IMR-90 (cell line): ENCODE measurements around the gene TOR4A. TPM values are rescaled to one million over a fixed set of nuclear protein-coding genes. Genes with fewer than 3 reads are reported as not detected.

Experiments
- ATAC-seq: fragments of 200-7000 bp; cut with Tn5 transposase; 2 replicates; pipeline ENCODE4 v1.9.1; 2020; ENCODE audit warnings: low read depth, mild to moderate bottlenecking, moderate library complexity
- BruUV-seq: library from RNA; stranded (reverse); fragments of 400-500 nt; replicated peaks from 2 replicates; lab custom pipeline; 2021; lab: Mats Ljungman, UMichigan
- CTCF ChIA-PET: fragments of 300-600 bp; formaldehyde crosslinking; extraction: SDS; loops from one replicate; lab custom pipeline; 2021; ENCODE audit warnings: antibody characterized with exemption; lab: Yijun Ruan, JAX
- POLR2A ChIA-PET: fragments of 300-600 bp; sonication (Branson Sonifier 250); formaldehyde crosslinking; loops from one replicate; lab custom pipeline; 2022; ENCODE audit warnings: antibody characterized with exemption; ENCODE audit not compliant: unreplicated experiment; lab: Charles Lee
- DNase-seq: peaks from one replicate; pipeline ENCODE4 v3.0.0; 2013
- H2AFZ ChIP-seq: replicated peaks from 2 replicates; pipeline ENCODE3; 2013; ENCODE audit warnings: low read length, mild to moderate bottlenecking; ENCODE audit not compliant: poor library complexity
- H2AK5ac ChIP-seq: 2 replicates; pipeline ENCODE4 v1.6.1; 2013; ENCODE audit warnings: low read depth, low read length, inconsistent platforms
- H2AK9ac ChIP-seq: replicated peaks from 2 replicates; pipeline ENCODE3; 2013; ENCODE audit warnings: mild to moderate bottlenecking, low read depth, low read length, moderate library complexity; ENCODE audit not compliant: poor library complexity
- H2BK120ac ChIP-seq: 2 replicates; pipeline ENCODE4 v1.6.1; 2013; ENCODE audit warnings: low read depth, low read length, inconsistent platforms
- H2BK15ac ChIP-seq: 3 replicates; pipeline ENCODE4 v1.6.1; 2013; ENCODE audit warnings: low read depth, low read length, inconsistent platforms
- H2BK20ac ChIP-seq: 2 replicates; pipeline ENCODE4 v1.6.1; 2013; ENCODE audit warnings: low read depth, mild to moderate bottlenecking, inconsistent platforms, low read length, moderate library complexity
- H2BK5ac ChIP-seq: 2 replicates; pipeline ENCODE4 v1.6.1; 2013; ENCODE audit warnings: mild to moderate bottlenecking, low read depth, low read length, inconsistent platforms; ENCODE audit not compliant: poor library complexity, severe bottlenecking
- H3K14ac ChIP-seq: replicated peaks from 2 replicates; pipeline ENCODE4 v1.6.1; 2013; ENCODE audit warnings: low read depth, low read length, inconsistent platforms
- H3K18ac ChIP-seq: 2 replicates; pipeline ENCODE4 v1.6.1; 2013; ENCODE audit warnings: low read depth, low read length, control low read depth
- H3K23ac ChIP-seq: 2 replicates; pipeline ENCODE4 v1.6.1; 2013; ENCODE audit warnings: low read depth, low read length, inconsistent platforms
- H3K27ac ChIP-seq: 2 replicates; pipeline ENCODE4 v1.5.1; 2013; ENCODE audit warnings: mild to moderate bottlenecking, control low read depth, low read length; ENCODE audit not compliant: insufficient read depth
- H3K27me3 ChIP-seq: 2 replicates; pipeline ENCODE4 v1.6.1; 2013; ENCODE audit warnings: low read length; ENCODE audit not compliant: control insufficient read depth, insufficient read depth
- H3K36me3 ChIP-seq: 2 replicates; pipeline ENCODE4 v1.6.1; 2013; ENCODE audit warnings: low read length, mixed read lengths; ENCODE audit not compliant: control insufficient read depth, insufficient read depth
- H3K4ac ChIP-seq: 2 replicates; pipeline ENCODE4 v1.6.1; 2013; ENCODE audit warnings: low read depth, low read length, inconsistent platforms
- H3K4me1 ChIP-seq: 2 replicates; pipeline ENCODE4 v1.6.1; 2013; ENCODE audit warnings: low read length, mixed read lengths; ENCODE audit not compliant: control insufficient read depth, insufficient read depth
- H3K4me2 ChIP-seq: 2 replicates; pipeline ENCODE4 v1.6.1; 2013; ENCODE audit warnings: low read depth, mild to moderate bottlenecking, control low read depth, low read length, moderate library complexity
- H3K4me3 ChIP-seq: 2 replicates; pipeline ENCODE4 v1.5.1; 2013; ENCODE audit warnings: low read depth, mild to moderate bottlenecking, control low read depth, low read length, moderate library complexity; ENCODE audit not compliant: insufficient read depth
- H3K56ac ChIP-seq: 2 replicates; pipeline ENCODE4 v1.6.1; 2013; ENCODE audit warnings: low read length, inconsistent platforms; ENCODE audit not compliant: insufficient read depth; ENCODE audit errors: extremely low read depth
- H3K79me1 ChIP-seq, 2 experiments: 2 replicates each; pipeline ENCODE4 v1.6.1; 2013; ENCODE audit warnings: low read length in 2 of 2, inconsistent platforms in 1 of 2, low read depth in 1 of 2
- H3K9ac ChIP-seq: 2 replicates; pipeline ENCODE4 v1.6.1; 2013; ENCODE audit warnings: low read depth, low read length, control low read depth
- H3K9me1 ChIP-seq: 2 replicates; pipeline ENCODE4 v1.6.1; 2013; ENCODE audit warnings: low read length, inconsistent platforms; ENCODE audit not compliant: insufficient read depth
- H3K9me3 ChIP-seq: 2 replicates; pipeline ENCODE4 v1.6.1; 2013; ENCODE audit warnings: low read length; ENCODE audit not compliant: control insufficient read depth, insufficient read depth
- H4K20me1 ChIP-seq: 2 replicates; pipeline ENCODE4 v1.6.1; 2013; ENCODE audit warnings: low read length, inconsistent platforms; ENCODE audit not compliant: insufficient read depth
- H4K5ac ChIP-seq: 2 replicates; pipeline ENCODE4 v1.6.1; 2013; ENCODE audit warnings: mild to moderate bottlenecking, low read depth, low read length, control low read depth
- H4K8ac ChIP-seq, 2 experiments: 2 replicates each; pipeline ENCODE4 v1.6.1; 2013; ENCODE audit warnings: low read depth in 2 of 2, low read length in 2 of 2, control low read depth in 1 of 2, inconsistent platforms in 1 of 2
- H4K91ac ChIP-seq: 2 replicates; pipeline ENCODE4 v1.6.1; 2013; ENCODE audit warnings: low read depth, low read length, inconsistent platforms; ENCODE audit not compliant: insufficient read depth
- CTCF ChIP-seq: conservative IDR thresholded peaks from 2 replicates; pipeline ENCODE4 v1.5.1; 2012; ENCODE audit warnings: mild to moderate bottlenecking, low read depth, low read length, improper control_type of control experiment
- FOS ChIP-seq: fragments of 150-350 bp; IDR thresholded peaks from 2 replicates; pipeline ENCODE4 v1.6.1; 2016; ENCODE audit warnings: low read depth, low read length
- NFE2L2 ChIP-seq: fragments of 150-350 bp; IDR thresholded peaks from 2 replicates; pipeline ENCODE4 v1.6.1; 2016; ENCODE audit warnings: low read depth, mild to moderate bottlenecking, low read length
- RCOR1 ChIP-seq: IDR thresholded peaks from 2 replicates; pipeline ENCODE4 v1.6.1; 2012; ENCODE audit warnings: mild to moderate bottlenecking, low read length, improper control_type of control experiment; ENCODE audit not compliant: insufficient replicate concordance
- WGBS, 2 experiments: methylation state at CpG; one replicate each; pipeline versions ENCODE4 v1.1.5 to v1.1.7; 2013; ENCODE audit warnings: missing lambda C conversion rate in 2 of 2; ENCODE audit not compliant: insufficient read length in 1 of 2; ENCODE audit errors: extremely low coverage in 2 of 2; 5-methylcytosine and 5-hydroxymethylcytosine counted together
- dilution Hi-C: fragments of 300-500 bp; cut with HindIII; formaldehyde crosslinking; loops from one replicate; pipeline ENCODE4 v1.14.3; 2018; ENCODE audit warnings: low sequenced_read_pairs; ENCODE audit not compliant: unreplicated experiment
- in situ Hi-C: fragments of 300-500 bp; cut with MboI; formaldehyde crosslinking; loops from 3 replicates; pipeline ENCODE4 v1.14.3; 2019; ENCODE audit warnings: low sequenced_read_pairs, inconsistent platforms, mixed read lengths
- intact Hi-C: fragments of 100-400 bp; cut with micrococcal nuclease; formaldehyde crosslinking; loops from 2 replicates; pipeline ENCODE4 v1.10.0; 2022
- polyA plus RNA-seq, 3 experiments: library from polyadenylated mRNA; depleted of rRNA; stranded (reverse); fragments of >200 nt; gene quantifications; 2 replicates each; pipeline ENCODE4 v1.2.3, GENCODE V29; 2012; ENCODE audit warnings: low replicate concordance in 1 of 3
- total RNA-seq: library from RNA; depleted of rRNA; stranded (reverse); fragments of >200 nt; gene quantifications from 2 replicates; pipeline ENCODE4 v1.2.3, GENCODE V29; 2012

Gene TOR4A
- total and polyA plus RNA-seq, 2 of the 4 experiments (the other 2 are of a cell fraction): 9.7 to 22.9 TPM

DNA sequence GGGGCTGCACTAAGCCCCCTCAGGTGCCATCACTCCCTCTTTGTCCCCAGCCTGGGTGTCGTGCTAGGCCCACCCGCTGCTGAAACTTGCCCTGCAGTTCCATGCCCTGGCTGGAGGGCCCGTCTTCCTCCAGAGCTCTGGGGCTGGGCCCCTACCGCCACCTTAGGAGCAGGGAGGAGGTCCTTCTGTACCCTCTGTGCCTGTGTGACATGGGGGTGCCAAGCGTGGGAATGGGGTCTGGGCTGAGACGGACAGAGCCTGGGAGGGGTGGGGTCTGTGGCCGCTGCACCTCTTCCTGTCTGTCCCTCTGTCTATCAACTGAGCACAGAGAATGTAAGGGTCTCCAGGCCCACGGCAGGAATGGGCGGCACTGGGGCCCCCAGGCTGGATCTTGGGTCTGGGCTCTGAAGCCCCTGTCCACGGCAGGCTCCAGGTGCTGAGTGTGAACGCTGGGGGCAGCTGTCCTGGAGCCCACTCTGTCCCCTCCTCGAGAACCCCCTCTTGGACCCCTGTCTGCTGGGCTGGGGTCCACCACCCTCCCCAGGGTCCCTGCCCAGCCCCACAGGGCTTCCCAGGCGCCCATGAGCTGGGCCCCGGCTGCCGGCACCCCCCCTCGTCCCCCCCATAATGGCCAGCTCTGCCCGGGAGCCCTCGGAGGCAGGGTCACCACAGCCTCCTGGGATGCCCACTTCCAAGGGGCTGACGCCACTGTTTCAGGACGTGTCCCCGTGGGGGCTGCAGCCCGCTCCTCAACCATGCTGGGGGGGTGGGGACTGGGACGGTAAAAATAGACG lies 40.4 kb downstream of the TOR4A start:
- no peak overlapping the region for H2AK5ac ChIP-seq
- H3K14ac ChIP-seq: no peak overlapping the region
- H3K4ac ChIP-seq: no peak overlapping the region
- DNase-seq (no peak), ATAC-seq (no peak)
- H2BK15ac ChIP-seq: no peak overlapping the region
- in situ Hi-C loops (no loop called here), dilution Hi-C loops (no loop called here), intact Hi-C loops (no loop called here)
- H3K18ac ChIP-seq: no peak overlapping the region
- 80% methylated on average over 4 of the region's 24 CpGs; no CpG with 5 or more reads in 1 of the 2 experiments for WGBS, 2 experiments
- CTCF ChIA-PET: no interaction called here
- H4K20me1 ChIP-seq: no peaks in the 10 kb centered on the region
- no peak overlapping the region for H3K23ac ChIP-seq
- no peaks in the 10 kb centered on the region for H3K36me3 ChIP-seq
- no peaks in the 10 kb centered on the region; the same call in 1 of the 2 replicates for H3K27me3 ChIP-seq
- H3K4me3 ChIP-seq: no peak overlapping the region
- no TSS peak for BruUV-seq
- no peak overlapping the region for H2BK5ac ChIP-seq
- POLR2A ChIA-PET: no interaction called here
- no peaks in the 10 kb centered on the region for H3K9me3 ChIP-seq
- no peak overlapping the region for H3K56ac ChIP-seq
- H3K9me1 ChIP-seq: no peaks in the 10 kb centered on the region
- no peak overlapping the region for H2BK20ac ChIP-seq
- TF ChIP-seq RCOR1: no peak
- no peak for TF ChIP-seq NFE2L2
- no peak for TF ChIP-seq FOS
- TF ChIP-seq CTCF: no peak
- H3K4me1 ChIP-seq: 0 out of 2 replicates have a peak, but pooled peaks cover 2% of the 10 kb centered on the region
- no peak overlapping the region for H4K8ac ChIP-seq
- no peak overlapping the region for H3K27ac ChIP-seq
- H2AFZ ChIP-seq: no peak overlapping the region
- peak overlapping the region; percentile 72 for H2AK9ac ChIP-seq
- H4K5ac ChIP-seq: no peak overlapping the region
- no peak overlapping the region for H3K4me2 ChIP-seq
- no peak overlapping the region for H3K9ac ChIP-seq
- H2BK120ac ChIP-seq: no peak overlapping the region
- no peaks in the 10 kb centered on the region for H3K79me1 ChIP-seq
- H4K91ac ChIP-seq: no peak overlapping the region
